Ammon's horn (tissue), 1 donor: ENCODE results near the gene AKR7A2.
"Not testable (repeated sequence)": the region's sequence is repeated elsewhere in the genome, so short reads cannot be mapped to it uniquely, and the experiment has no call there.

ENCODE experiments used
- DNase-seq: peaks from one replicate; pipeline ENCODE4 v3.0.0-alpha.2; 2016; ENCODE audit warnings: low spot score

AKR7A2 gene

DNA sequence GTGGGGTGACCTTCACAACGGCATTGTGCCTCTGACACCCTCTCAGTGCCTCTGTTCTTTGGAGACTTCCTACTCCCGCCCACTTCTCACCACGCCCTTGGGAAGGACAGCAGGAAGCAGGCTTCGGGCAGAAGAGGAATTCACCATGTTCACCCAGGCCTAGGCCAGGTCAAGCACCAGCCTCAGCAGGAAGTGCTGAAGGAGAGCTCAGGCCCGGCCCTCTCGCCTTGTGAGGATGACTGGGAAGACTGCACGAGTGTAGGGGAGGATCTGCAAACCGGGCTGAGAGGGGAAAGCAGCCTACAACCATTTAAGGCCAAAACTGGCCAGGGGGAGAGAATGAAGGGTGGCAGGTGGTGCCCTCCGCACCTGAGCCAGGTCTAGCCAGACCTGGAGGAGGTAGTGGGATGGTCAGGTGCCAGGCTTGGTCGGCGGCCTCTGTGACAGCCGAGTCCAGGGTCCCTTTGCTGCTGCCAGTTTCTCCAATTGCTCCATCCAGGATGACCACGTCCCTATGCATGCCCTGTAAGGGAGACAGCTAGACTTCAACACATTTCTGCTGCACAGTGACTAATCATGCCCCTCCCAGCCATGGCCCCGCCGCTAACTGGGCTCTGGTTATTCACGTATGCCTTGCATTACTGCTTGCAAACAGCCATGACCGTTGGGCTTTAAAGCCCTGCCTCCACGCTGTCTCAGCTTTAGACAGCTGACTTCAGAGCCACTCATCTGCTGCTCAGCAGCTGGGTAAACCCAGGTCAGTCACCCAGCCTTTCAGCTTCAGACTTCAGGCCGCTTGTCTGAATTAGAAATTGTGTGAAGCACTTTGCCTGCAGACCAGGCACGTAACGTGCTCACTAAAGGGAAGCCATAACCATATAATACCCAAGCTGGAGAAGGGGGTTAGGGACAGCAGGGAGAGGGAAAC, 51.5 kb downstream of the AKR7A2 start:
- no peak for DNase-seq

DNA sequence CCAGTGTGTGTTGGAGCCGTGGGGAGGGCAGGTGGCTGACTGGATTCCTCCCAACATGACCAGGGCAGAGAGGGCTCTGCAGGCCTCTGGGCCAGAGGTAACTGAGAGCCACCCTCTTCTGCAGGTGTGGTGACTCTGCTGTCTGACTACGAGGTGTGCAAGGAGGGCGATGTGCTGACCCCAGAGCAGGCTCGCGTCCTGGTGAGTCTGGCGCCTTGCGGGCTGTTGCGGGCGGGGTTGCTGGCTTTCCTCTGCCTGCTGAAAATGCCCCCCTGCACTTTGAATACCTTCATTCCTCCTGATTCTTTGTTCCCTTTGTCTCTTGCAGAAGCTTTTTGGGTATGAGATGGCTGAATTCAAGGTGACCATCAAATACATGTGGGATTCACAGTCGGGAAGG, 53.6 kb downstream of the AKR7A2 start:
- no peak for DNase-seq

DNA sequence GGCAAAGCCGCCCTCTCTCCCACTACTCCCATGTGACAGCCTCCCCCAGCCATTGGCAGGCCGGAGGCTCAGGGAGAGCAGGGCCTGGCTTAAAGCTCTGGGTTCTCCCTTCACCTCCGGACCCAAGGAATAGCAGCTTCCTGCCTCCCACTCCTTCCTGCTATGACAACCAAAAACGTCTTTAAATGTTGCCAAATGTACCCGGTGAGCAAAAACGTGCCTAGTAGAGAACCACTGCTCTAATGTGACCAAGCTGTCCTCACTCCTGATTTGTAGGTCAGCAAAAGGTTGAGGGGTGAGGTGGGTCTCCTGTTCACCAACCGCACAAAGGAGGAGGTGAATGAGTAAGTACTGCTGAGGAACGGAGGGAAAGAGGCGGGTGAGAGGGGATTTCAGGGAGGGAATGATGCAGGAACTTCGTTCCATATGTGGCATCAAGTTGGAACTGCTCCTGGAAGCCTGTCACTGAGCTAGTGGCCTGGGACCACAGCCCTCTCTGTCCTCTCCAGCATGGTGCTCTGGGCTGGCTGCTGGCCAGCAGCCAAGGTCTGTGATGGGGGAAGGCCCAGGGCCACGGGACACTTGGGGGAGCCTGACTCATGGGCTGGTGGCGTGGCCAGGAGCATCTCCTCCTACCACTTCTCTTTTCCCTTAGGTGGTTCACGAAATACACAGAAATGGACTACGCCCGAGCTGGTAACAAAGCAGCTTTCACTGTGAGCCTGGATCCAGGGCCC, 54.6 kb downstream of the AKR7A2 start:
- no peak for DNase-seq

DNA sequence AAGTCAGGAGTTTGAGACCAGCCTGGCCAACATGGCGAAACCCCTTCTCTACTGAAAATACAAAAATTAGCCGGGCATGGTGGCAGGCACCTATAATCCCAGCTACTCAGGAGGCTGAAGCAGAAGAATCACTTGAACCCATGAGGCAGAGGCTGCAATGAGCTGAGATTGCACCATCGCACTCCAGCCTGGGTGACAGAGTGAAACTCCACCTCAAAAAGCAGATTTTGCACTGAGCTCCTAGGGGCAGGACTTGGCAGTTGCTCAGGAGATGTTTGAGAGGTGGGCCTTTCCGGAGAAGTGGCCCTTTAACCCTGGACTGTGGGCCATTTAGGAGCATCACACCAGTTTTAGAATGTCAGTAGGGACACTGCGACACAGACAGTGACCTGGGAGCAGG, 55.6 kb downstream of the AKR7A2 start:
- not testable (repeated sequence) for DNase-seq

DNA sequence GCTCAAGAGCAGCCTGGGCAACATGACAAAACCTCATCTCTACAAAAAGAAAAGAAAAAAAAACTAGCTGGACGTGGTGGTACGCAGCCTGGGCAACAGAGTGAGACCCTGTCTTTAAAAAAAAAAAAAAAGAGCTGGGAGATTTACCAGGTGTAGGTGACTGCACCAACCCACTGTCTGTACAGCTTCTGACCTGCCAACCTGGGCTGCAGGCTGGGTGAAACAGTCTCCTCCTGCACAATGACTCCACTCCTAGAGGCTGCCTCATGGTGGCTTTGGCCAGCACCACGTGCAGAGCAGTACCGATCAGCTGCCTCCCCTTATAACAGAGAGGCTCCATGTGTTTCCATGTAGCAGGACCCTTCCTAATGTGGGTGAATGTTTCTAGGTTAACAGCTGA, 56.7 kb downstream of the AKR7A2 start:
- DNase-seq: no peak

DNA sequence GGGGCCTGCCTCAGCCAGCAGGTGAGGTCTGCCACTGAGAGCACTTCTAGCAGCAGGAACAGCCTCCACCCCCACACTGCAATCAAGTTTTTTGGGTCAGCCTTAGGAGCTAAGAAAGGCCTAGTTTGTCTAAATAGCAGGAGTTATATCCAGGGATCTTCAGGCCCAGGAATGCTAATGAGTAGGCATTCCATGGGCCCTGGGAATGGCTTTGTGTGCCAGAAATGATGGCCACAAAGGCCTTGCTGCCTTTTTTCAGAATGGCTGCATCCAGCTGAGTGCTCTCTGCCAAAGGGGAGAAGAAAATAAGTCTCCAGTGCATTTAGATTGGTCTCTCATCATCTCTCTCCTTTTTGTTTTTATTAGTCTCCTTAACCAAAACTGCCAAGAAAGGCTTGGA, 57.5 kb downstream of the AKR7A2 start:
- DNase-seq: peak; percentile 41
